Osteocyte (in vitro differentiated cells): Measurements from ENCODE around the gene ZNF783. TPM values are rescaled to one million over a fixed set of nuclear protein-coding genes. Genes with fewer than 3 reads are reported as not detected.

Experiments used
- DNase-seq: peaks from one replicate; pipeline ENCODE4 v3.0.0; 2021; ENCODE audit warnings: mixed read lengths; ENCODE audit not compliant: unreplicated experiment; ENCODE audit errors: extremely low spot score
- H3K27ac Mint-ChIP-seq: one replicate; pipeline ENCODE4 v1.8.0; 2021; ENCODE audit warnings: mild to moderate bottlenecking, mixed read lengths; ENCODE audit not compliant: unreplicated experiment
- H3K27me3 Mint-ChIP-seq: one replicate; pipeline ENCODE4 v1.8.0; 2021; ENCODE audit warnings: mixed read lengths; ENCODE audit not compliant: unreplicated experiment
- H3K36me3 Mint-ChIP-seq: one replicate; pipeline ENCODE4 v1.8.0; 2021; ENCODE audit warnings: mixed read lengths; ENCODE audit not compliant: unreplicated experiment
- H3K4me1 Mint-ChIP-seq: one replicate; pipeline ENCODE4 v1.8.0; 2021; ENCODE audit warnings: mixed read lengths; ENCODE audit not compliant: unreplicated experiment
- H3K4me3 Mint-ChIP-seq: one replicate; pipeline ENCODE4 v1.8.0; 2021; ENCODE audit warnings: mild to moderate bottlenecking, moderate library complexity, mixed read lengths; ENCODE audit not compliant: unreplicated experiment
- H3K9me3 Mint-ChIP-seq: one replicate; pipeline ENCODE4 v1.8.0; 2021; ENCODE audit warnings: mixed read lengths; ENCODE audit not compliant: unreplicated experiment
- long read RNA-seq: library from polyadenylated mRNA; unstranded; transcript quantifications from one replicate; pipeline ENCODE4 v2.0.0, GENCODE V29; 2021
- total RNA-seq: library from RNA; stranded (reverse); gene quantifications from 2 replicates; pipeline ENCODE4 v1.2.1, GENCODE V29; 2021
- TF ChIP-seq, protein P1 (sequence below): fragments of 200-600 bp; sonication (generic); IDR thresholded peaks from 2 replicates; pipeline ENCODE4 v1.5.0; 2021; ENCODE audit warnings: antibody characterized with exemption, mild to moderate bottlenecking, moderate library complexity

The ZNF783 gene
- 25.4 and 26.0 TPM in 2 replicates for total RNA-seq
- long read RNA-seq, partial matches to known transcripts = 2 of 30 reads
- long read RNA-seq, other reads (novel, unspliced or antisense) = 28 of 30 reads

DNA sequence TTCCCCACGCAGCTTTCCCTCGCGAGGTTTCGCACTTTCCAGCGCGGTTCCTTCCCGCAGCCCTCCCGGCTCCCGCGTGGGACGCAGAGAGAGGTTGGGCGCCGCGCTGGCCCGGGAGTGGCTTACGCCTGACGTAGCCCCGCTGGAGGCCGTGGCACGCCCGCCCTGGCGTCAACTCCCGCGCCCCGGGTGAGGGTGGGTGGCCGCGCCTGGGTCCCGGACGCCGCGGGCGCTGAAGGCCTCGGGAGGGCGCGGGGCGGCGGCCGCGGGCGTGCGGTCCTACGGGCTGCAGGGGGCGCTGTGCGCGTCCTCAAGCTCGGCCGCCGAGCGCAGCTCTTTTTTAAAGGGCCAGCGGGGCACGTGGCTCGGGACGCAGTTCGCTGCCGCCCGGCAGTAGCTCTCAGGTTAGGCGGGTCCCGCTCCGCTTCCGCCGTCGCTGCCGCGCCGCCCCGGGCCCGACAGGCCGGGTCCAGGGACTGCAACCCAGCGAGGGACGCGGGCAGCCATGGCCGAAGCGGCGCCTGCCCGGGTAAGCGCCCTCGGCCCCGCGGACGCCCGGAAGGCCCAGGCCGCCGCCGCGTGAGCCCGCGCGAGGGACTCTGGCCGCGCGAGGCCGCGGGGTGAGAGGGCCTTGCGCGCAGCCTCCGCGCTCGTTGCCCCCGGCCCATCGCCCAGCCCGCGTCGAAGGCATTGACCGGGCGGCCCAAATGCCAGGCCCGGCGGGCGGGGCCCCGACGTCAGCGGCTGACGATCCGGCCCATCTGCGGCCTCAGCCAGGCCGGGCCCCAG is at the start of gene ZNF783:
Gene ZNF783 (plus strand): TSS at position 368 of the 789 bp plus-strand sequence. CDS start 138 bp downstream, at position 506.
- H3K27ac Mint-ChIP-seq = peak within 1 kb of the TSS; percentile 97
- peak within 1 kb of the TSS; percentile 80 for H3K4me3 Mint-ChIP-seq
- peak; percentile 93 for DNase-seq
- no peaks in the 10 kb centered on the region for H3K9me3 Mint-ChIP-seq
- TF ChIP-seq, protein P1, sequence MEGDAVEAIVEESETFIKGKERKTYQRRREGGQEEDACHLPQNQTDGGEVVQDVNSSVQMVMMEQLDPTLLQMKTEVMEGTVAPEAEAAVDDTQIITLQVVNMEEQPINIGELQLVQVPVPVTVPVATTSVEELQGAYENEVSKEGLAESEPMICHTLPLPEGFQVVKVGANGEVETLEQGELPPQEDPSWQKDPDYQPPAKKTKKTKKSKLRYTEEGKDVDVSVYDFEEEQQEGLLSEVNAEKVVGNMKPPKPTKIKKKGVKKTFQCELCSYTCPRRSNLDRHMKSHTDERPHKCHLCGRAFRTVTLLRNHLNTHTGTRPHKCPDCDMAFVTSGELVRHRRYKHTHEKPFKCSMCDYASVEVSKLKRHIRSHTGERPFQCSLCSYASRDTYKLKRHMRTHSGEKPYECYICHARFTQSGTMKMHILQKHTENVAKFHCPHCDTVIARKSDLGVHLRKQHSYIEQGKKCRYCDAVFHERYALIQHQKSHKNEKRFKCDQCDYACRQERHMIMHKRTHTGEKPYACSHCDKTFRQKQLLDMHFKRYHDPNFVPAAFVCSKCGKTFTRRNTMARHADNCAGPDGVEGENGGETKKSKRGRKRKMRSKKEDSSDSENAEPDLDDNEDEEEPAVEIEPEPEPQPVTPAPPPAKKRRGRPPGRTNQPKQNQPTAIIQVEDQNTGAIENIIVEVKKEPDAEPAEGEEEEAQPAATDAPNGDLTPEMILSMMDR = peak; percentile 95
- peaks cover 18% of the 10 kb centered on the region for H3K36me3 Mint-ChIP-seq
- no peaks in the 10 kb centered on the region for H3K27me3 Mint-ChIP-seq
- H3K4me1 Mint-ChIP-seq = peaks cover 23% of the 10 kb centered on the region

DNA sequence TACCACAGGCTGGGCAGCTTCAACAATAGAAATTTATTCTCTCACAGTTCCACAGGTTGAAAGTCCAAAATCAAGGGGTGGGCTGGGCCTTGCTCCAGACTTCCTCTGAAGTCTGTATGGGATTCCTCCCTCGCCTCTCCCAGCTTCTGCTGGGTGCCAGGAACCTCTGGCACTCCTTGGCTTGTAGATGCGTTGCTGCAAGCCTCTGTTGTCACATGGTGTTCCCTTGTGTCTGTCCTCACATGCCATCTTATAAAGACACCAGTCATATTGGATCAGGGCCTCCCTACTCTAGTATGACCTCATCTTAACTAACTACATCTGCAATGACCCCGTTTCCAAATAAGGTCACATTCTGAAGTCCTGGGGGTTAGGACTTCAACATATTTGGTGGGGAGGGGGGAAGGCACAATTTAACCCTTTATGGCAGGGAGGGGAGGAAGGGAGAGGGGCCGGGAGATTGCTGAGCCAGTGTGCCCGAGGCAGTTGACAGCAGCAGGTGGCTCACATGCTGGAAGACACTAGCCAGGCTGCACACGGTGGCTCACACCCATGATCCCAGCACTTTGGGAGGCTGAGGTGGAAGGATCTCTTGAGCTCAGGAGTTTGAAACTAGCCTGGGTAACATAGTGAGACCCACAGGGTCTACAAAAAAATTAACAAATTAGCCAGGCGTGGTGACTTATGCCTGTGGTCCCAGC is 47.8 kb upstream of the ZNF783 start:
- Mint-ChIP-seq H3K4me3 (no peak overlapping the region), H3K36me3 (peaks cover 54% of the 10 kb centered on the region), H3K27me3 (no peaks in the 10 kb centered on the region), H3K27ac (no peak overlapping the region), H3K4me1 (peaks cover 1% of the 10 kb centered on the region), H3K9me3 (no peaks in the 10 kb centered on the region)
- TF ChIP-seq, protein P1 = no peak
- no peak for DNase-seq

DNA sequence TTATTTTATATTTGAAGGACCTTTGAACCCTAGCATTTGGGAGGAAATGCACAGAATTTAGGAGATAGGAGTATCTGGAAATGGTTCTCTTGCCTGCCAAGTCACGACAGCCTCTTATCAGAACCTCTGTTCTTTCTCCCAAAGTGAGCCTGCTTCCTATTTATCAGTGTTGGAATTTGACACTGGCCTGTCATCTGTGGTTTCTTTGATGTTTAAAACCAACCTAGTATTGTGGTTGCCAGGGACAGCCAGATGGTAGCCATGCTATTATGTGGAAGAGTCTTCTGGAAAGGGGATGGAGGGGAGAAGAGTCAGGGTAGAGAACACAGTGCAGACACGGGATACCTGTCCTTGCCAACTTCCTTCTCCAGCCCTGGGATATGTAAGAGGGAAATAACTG is 45.6 kb upstream of the ZNF783 start:
- TF ChIP-seq, protein P1 = no peak
- Mint-ChIP-seq H3K9me3 (no peaks in the 10 kb centered on the region), H3K4me1 (peaks cover 18% of the 10 kb centered on the region), H3K4me3 (no peak overlapping the region), H3K27me3 (no peaks in the 10 kb centered on the region), H3K36me3 (peaks cover 52% of the 10 kb centered on the region), H3K27ac (no peak overlapping the region)
- no peak for DNase-seq

DNA sequence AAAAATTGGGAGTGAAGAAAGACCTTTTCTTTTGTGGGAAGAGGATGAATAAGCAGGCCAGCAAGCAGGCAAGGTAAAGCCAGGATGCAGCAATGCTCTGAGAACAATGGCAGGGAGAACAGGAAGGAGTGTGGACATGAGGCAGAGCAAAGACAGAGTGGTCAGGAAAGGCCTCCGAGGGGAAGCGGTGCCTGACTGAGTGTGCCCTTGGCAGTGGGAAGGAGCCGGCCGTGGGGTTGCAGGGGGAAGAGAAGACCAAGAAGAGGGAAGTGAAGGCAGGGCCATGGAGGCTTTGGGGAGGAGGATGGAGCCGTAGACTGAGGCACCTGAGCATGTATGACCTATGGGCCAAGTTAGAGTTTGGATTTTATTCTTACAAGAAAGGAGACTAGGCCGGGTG is 44.4 kb upstream of the ZNF783 start:
- Mint-ChIP-seq H3K4me1 (peaks cover 18% of the 10 kb centered on the region), H3K36me3 (peaks cover 50% of the 10 kb centered on the region), H3K9me3 (no peaks in the 10 kb centered on the region), H3K27me3 (no peaks in the 10 kb centered on the region), H3K27ac (no peak overlapping the region), H3K4me3 (no peak overlapping the region)
- TF ChIP-seq, protein P1 = no peak
- DNase-seq = no peak
